ENCODE measurements around the gene VSX1. TPM values are rescaled to one million over a fixed set of nuclear protein-coding genes. Genes with fewer than 3 reads are reported as not detected.

Gene VSX1
- total and polyA plus RNA-seq, 8 donors = 0.05 TPM; not detected in 7

GRCh38 chr20:25053255-25054031 is 28.5 kb downstream of the VSX1 start:
- peak overlapping the region in 1 of 4 donors; percentile 81 for H3K4me3 ChIP-seq
- H3K36me3 ChIP-seq = no peaks in the 10 kb centered on the region
- peak; percentile 26 to 82 for DNase-seq
- TF ChIP-seq POLR2A (IDR thresholded peaks at IDR 0.05) (no peak), POLR2AphosphoS5 (IDR thresholded peaks at IDR 0.05) (peak in 1 of 3 donors; percentile 68), EP300 (IDR thresholded peaks at IDR 0.05) (no peak), CTCF (IDR thresholded peaks at IDR 0.05) (no peak)
- intact Hi-C loops (cut with DNase I; ENCODE audit: low total_unique reads) = no loop called here
- H3K27me3 ChIP-seq = no peaks in the 10 kb centered on the region
- WGBS, 5 donors = 26 to 45% (median 41%) methylated on average over 11 of the region's 11 CpGs
- no peaks in the 10 kb centered on the region for H3K9me3 ChIP-seq
- H3K4me1 ChIP-seq = peaks cover 80 to 88% (median 87%) of the 10 kb centered on the region in 4 donors
- H3K27ac ChIP-seq = peak overlapping the region; percentile 50 to 98 (median 94)

GRCh38 chr20:25052255-25053194 is 29.4 kb downstream of the VSX1 start:
- no peaks in the 10 kb centered on the region for H3K27me3 ChIP-seq
- H3K4me1 ChIP-seq = peaks cover 88 to 96% (median 95%) of the 10 kb centered on the region in 4 donors
- peak; percentile 22 to 78 for DNase-seq
- no peak for TF ChIP-seq CTCF (IDR thresholded peaks at IDR 0.05)
- TF ChIP-seq EP300 (IDR thresholded peaks at IDR 0.05) = peak; percentile 22
- TF ChIP-seq POLR2AphosphoS5 (IDR thresholded peaks at IDR 0.05) = peak in 2 of 3 donors; percentile 33 to 46
- intact Hi-C loops (cut with DNase I; ENCODE audit: low total_unique reads) = no loop called here
- peaks cover 2 to 6% (median 5%) of the 10 kb centered on the region in 4 donors for H3K36me3 ChIP-seq
- no peaks in the 10 kb centered on the region for H3K9me3 ChIP-seq
- no peak overlapping the region for H3K4me3 ChIP-seq
- H3K27ac ChIP-seq = peak overlapping the region; percentile 50 to 98 (median 94)
- 77 to 84% (median 82%) methylated on average over 16 of the region's 16 CpGs for WGBS, 5 donors

DNA sequence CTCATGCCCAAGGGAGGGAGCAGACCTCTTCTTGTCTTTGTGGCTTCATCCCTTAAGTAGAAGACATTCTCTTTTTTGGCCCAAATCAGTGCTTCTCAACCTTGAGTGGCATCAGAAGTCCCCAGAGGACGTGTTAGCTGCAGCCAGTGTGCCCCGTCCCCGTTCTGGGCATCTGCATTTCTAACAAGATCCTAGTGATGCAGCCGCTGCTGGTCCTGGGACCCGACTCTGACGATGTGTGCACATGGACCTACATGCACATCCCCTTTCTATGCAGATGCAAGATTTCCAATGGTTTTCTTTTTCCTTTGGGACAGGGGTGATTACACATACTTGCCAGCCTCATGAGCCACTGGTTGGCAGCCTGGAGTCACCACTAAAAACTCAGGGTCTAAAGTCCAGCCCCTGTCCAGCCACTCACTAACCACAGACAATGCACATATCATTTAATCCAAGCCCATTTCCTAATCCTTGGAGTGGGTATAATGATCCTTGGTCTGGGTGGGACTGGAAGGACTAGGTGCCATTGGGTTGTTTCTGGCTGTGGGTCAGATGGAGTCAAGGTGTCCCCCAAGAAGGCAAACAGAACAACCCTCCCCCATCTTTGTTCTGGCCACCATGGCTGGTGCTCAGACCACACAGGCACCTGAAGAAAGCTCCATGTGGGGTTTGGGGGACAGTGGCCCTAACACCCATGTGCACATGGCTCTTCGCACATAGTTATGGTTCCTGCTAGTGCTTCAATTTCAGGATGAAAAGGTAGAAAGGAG is 30.4 kb downstream of the VSX1 start:
- no peaks in the 10 kb centered on the region for H3K27me3 ChIP-seq
- H3K4me1 ChIP-seq = peaks cover 93 to 100% (median 98%) of the 10 kb centered on the region in 4 donors
- peaks cover 11 to 16% (median 15%) of the 10 kb centered on the region in 4 donors for H3K36me3 ChIP-seq
- peak in 1 of 2 donors; percentile 25 for DNase-seq
- H3K9me3 ChIP-seq = no peaks in the 10 kb centered on the region
- no peak overlapping the region for H3K4me3 ChIP-seq
- peak overlapping the region in 4 of 5 donors; percentile 81 to 98 (median 94) for H3K27ac ChIP-seq
- intact Hi-C loops (cut with DNase I; ENCODE audit: low total_unique reads) = no loop called here
- TF ChIP-seq EP300 (IDR thresholded peaks at IDR 0.05) = no peak
- no peak for TF ChIP-seq POLR2A (IDR thresholded peaks at IDR 0.05)
- no peak for TF ChIP-seq POLR2AphosphoS5 (IDR thresholded peaks at IDR 0.05)
- TF ChIP-seq CTCF (IDR thresholded peaks at IDR 0.05) = no peak
- 90 to 97% (median 92%) methylated on average over 7 of the region's 7 CpGs for WGBS, 5 donors

Measured in stomach (tissue), 9 donors.